CD4-positive, alpha-beta T cell treated with Interferon alpha-2 for 1 hour (primary cell): ENCODE results near the gene EPRS1.

Experiments used
- DNase-seq, 2 donors: peaks; one replicate each; pipeline ENCODE4 v3.0.0-alpha.2; 2020 to 2022

EPRS1 gene

GRCh38 chr1:220037810-220038209 is 8.5 kb downstream of the EPRS1 start:
- DNase-seq = peak in 1 of 2 donors; percentile 12

- DNase-seq = no peak
Observed at GRCh38 chr1:220032911-220033310, 13.4 kb downstream of the EPRS1 start.

- DNase-seq = no peak
Observed at GRCh38 chr1:220031287-220031686, 15.0 kb downstream of the EPRS1 start.

- no peak for DNase-seq
Observed at GRCh38 chr1:220028346-220028895, 17.9 kb downstream of the EPRS1 start.

- DNase-seq = no peak
Observed at GRCh38 chr1:220019071-220019470, 27.2 kb downstream of the EPRS1 start.

GRCh38 chr1:220013497-220013896 is 32.8 kb downstream of the EPRS1 start:
- no peak for DNase-seq

GRCh38 chr1:220012259-220012658 is 34.0 kb downstream of the EPRS1 start:
- no peak for DNase-seq

- DNase-seq = no peak
Observed at GRCh38 chr1:220011620-220012019, 34.7 kb downstream of the EPRS1 start.

GRCh38 chr1:220007438-220007837 is 38.9 kb downstream of the EPRS1 start:
- no peak for DNase-seq

- no peak for DNase-seq
Observed at GRCh38 chr1:220005489-220005888, 40.8 kb downstream of the EPRS1 start.

GRCh38 chr1:220003610-220004299 is 42.5 kb downstream of the EPRS1 start:
- no peak for DNase-seq

- no peak for DNase-seq
Observed at GRCh38 chr1:220003015-220003414, 43.3 kb downstream of the EPRS1 start.

GRCh38 chr1:220001095-220001501 is 45.2 kb downstream of the EPRS1 start:
- DNase-seq = no peak

GRCh38 chr1:219999821-220000220 is 46.5 kb downstream of the EPRS1 start:
- no peak for DNase-seq
